Gastroesophageal sphincter (tissue), 3 donors: ENCODE data around the gene MYO5A.

Experiments used
- EP300 ChIP-seq: sonication (generic); formaldehyde crosslinking; IDR thresholded peaks from one replicate; pipeline ENCODE4 v1.6.1; 2017; ENCODE audit warnings: antibody characterized with exemption, mild to moderate bottlenecking
- POLR2A ChIP-seq, 2 donors: fragments of 450-650 bp; IDR thresholded peaks; one replicate each; pipeline ENCODE4 v1.6.1; 2017; ENCODE audit warnings: antibody characterized with exemption in 2 of 2, mild to moderate bottlenecking in 2 of 2, moderate library complexity in 1 of 2
- POLR2AphosphoS5 ChIP-seq: sonication (generic); formaldehyde crosslinking; IDR thresholded peaks from one replicate; pipeline ENCODE4 v1.6.1; 2017; ENCODE audit warnings: antibody characterized with exemption
- TF ChIP-seq, protein P1 (sequence below), 4 experiments: fragments of 200-600 bp in 2 of 4; fragments of 450-650 bp in 2 of 4; sonication (generic) in 1 of 4; IDR thresholded peaks; one replicate each; pipeline ENCODE4 v1.5.1; 2017 to 2019; ENCODE audit warnings: antibody characterized with exemption in 4 of 4, mild to moderate bottlenecking in 2 of 4, moderate library complexity in 2 of 4

DNA sequence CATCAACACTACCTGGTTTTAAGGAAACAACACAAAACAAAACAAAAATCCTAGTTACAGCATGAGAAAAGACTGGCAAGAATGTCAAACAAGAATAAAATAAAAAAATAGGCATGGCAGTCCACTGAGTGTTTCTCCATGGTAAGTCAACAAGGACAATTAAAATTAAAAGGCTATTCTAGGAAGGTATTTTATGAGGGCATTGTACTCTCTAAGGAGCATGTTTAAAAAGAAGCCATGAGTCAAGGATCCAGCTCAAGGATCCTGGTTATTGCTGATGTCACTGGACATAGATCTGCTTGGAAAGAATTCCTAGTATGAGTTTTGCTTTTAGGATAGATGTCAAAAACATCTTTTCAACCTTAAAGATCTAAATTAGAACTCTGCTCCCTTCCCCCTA, 106.7 kb downstream of the MYO5A start:
- TF ChIP-seq, protein P1, sequence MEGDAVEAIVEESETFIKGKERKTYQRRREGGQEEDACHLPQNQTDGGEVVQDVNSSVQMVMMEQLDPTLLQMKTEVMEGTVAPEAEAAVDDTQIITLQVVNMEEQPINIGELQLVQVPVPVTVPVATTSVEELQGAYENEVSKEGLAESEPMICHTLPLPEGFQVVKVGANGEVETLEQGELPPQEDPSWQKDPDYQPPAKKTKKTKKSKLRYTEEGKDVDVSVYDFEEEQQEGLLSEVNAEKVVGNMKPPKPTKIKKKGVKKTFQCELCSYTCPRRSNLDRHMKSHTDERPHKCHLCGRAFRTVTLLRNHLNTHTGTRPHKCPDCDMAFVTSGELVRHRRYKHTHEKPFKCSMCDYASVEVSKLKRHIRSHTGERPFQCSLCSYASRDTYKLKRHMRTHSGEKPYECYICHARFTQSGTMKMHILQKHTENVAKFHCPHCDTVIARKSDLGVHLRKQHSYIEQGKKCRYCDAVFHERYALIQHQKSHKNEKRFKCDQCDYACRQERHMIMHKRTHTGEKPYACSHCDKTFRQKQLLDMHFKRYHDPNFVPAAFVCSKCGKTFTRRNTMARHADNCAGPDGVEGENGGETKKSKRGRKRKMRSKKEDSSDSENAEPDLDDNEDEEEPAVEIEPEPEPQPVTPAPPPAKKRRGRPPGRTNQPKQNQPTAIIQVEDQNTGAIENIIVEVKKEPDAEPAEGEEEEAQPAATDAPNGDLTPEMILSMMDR (IDR thresholded peaks at IDR 0.05), result no peak
- TF ChIP-seq EP300 (no peak), POLR2A (IDR thresholded peaks at IDR 0.05) (no peak), POLR2AphosphoS5 (no peak)
